GM23338 (cell line): Measurements from ENCODE around the gene WNT8B.

Experiments
- CREB1 ChIP-seq: fragments of 250-450 bp; sonication (Bioruptor Pico); IDR thresholded peaks from 2 replicates; pipeline ENCODE4 v1.5.0; 2020; ENCODE audit warnings: low read depth, mild to moderate bottlenecking, moderate library complexity
- EZH2 ChIP-seq: fragments of 200-600 bp; sonication (generic); IDR thresholded peaks from one replicate; pipeline ENCODE4 v1.8.0; 2017; ENCODE audit warnings: antibody characterized with exemption, mild to moderate bottlenecking, low read depth; ENCODE audit not compliant: unreplicated experiment
- EZH2phosphoT487 ChIP-seq: fragments of 200-600 bp; sonication (generic); IDR thresholded peaks from one replicate; pipeline ENCODE4 v1.8.1; 2018; ENCODE audit warnings: antibody characterized with exemption; ENCODE audit not compliant: unreplicated experiment
- JUNB ChIP-seq: IDR thresholded peaks from one replicate; pipeline ENCODE4 v1.6.1; 2016; ENCODE audit warnings: antibody characterized with exemption; ENCODE audit not compliant: unreplicated experiment
- POLR2AphosphoS5 ChIP-seq: IDR thresholded peaks from 2 replicates; pipeline ENCODE4 v1.6.1; 2016; ENCODE audit warnings: antibody characterized with exemption, low read depth
- STAT1 ChIP-seq: IDR thresholded peaks from one replicate; pipeline ENCODE4 v1.6.1; 2016; ENCODE audit warnings: antibody characterized with exemption; ENCODE audit not compliant: unreplicated experiment
- ZNF114 ChIP-seq: fragments of 250-450 bp; sonication (Bioruptor Pico); IDR thresholded peaks from 2 replicates; pipeline ENCODE4 v1.5.0; 2020; ENCODE audit warnings: mild to moderate bottlenecking, moderate library complexity
- TF ChIP-seq, protein P1 (sequence below), 2 experiments: fragments of 200-600 bp in 1 of 2; sonication (generic) in 1 of 2; conservative IDR thresholded peaks; 2 replicates each; pipeline versions ENCODE4 v1.5.1 to v1.6.1; 2016 to 2017; ENCODE audit warnings: antibody characterized with exemption in 2 of 2, low read depth in 2 of 2, mild to moderate bottlenecking in 2 of 2, moderate library complexity in 1 of 2
- TF ChIP-seq, protein P2 (sequence below): IDR thresholded peaks from 2 replicates; pipeline ENCODE4 v1.6.1; 2016; ENCODE audit warnings: antibody characterized with exemption
- TF ChIP-seq, protein P3 (sequence below): IDR thresholded peaks from one replicate; pipeline ENCODE4 v1.6.1; 2018; ENCODE audit warnings: antibody characterized with exemption; ENCODE audit not compliant: unreplicated experiment
- TF ChIP-seq, protein P4 (sequence below): fragments of 250-450 bp; sonication (Bioruptor Pico); IDR thresholded peaks from 2 replicates; pipeline ENCODE4 v1.5.0; 2020; ENCODE audit warnings: mild to moderate bottlenecking, moderate library complexity

DNA sequence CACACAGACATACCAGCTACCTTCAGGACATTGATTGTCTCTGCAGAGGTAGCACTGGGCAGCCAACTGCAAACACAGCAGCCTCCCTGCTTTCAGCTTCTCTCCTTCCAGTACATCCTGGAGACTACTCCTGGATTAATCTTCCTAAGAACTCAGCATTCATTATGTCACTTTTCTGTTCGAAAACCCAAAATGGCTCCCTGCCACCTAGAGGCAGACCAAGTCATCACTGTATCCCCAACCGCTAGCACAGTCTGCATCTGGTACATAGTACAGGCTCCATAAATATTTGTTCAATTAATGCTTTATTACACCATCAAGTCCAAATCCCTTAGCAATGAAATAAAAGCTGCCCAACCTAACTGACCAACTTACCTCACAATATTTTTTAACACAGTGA, 61.8 kb downstream of the WNT8B start:
- TF ChIP-seq EZH2 = no peak
- TF ChIP-seq, protein P1, sequence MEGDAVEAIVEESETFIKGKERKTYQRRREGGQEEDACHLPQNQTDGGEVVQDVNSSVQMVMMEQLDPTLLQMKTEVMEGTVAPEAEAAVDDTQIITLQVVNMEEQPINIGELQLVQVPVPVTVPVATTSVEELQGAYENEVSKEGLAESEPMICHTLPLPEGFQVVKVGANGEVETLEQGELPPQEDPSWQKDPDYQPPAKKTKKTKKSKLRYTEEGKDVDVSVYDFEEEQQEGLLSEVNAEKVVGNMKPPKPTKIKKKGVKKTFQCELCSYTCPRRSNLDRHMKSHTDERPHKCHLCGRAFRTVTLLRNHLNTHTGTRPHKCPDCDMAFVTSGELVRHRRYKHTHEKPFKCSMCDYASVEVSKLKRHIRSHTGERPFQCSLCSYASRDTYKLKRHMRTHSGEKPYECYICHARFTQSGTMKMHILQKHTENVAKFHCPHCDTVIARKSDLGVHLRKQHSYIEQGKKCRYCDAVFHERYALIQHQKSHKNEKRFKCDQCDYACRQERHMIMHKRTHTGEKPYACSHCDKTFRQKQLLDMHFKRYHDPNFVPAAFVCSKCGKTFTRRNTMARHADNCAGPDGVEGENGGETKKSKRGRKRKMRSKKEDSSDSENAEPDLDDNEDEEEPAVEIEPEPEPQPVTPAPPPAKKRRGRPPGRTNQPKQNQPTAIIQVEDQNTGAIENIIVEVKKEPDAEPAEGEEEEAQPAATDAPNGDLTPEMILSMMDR (conservative IDR thresholded peaks at IDR 0.05; ENCODE audit: low read depth in 2 of 2) = 0 out of 4 replicates have a peak, but pooled peaks of 1 of the 2 experiments have one; percentile 26
- no peak for TF ChIP-seq EZH2phosphoT487
- no peak for TF ChIP-seq POLR2AphosphoS5
- TF ChIP-seq JUNB = no peak
- TF ChIP-seq, protein P2, sequence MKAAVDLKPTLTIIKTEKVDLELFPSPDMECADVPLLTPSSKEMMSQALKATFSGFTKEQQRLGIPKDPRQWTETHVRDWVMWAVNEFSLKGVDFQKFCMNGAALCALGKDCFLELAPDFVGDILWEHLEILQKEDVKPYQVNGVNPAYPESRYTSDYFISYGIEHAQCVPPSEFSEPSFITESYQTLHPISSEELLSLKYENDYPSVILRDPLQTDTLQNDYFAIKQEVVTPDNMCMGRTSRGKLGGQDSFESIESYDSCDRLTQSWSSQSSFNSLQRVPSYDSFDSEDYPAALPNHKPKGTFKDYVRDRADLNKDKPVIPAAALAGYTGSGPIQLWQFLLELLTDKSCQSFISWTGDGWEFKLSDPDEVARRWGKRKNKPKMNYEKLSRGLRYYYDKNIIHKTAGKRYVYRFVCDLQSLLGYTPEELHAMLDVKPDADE = no peak
- no peak for TF ChIP-seq STAT1
- no peak for TF ChIP-seq ZNF114
- TF ChIP-seq, protein P3, sequence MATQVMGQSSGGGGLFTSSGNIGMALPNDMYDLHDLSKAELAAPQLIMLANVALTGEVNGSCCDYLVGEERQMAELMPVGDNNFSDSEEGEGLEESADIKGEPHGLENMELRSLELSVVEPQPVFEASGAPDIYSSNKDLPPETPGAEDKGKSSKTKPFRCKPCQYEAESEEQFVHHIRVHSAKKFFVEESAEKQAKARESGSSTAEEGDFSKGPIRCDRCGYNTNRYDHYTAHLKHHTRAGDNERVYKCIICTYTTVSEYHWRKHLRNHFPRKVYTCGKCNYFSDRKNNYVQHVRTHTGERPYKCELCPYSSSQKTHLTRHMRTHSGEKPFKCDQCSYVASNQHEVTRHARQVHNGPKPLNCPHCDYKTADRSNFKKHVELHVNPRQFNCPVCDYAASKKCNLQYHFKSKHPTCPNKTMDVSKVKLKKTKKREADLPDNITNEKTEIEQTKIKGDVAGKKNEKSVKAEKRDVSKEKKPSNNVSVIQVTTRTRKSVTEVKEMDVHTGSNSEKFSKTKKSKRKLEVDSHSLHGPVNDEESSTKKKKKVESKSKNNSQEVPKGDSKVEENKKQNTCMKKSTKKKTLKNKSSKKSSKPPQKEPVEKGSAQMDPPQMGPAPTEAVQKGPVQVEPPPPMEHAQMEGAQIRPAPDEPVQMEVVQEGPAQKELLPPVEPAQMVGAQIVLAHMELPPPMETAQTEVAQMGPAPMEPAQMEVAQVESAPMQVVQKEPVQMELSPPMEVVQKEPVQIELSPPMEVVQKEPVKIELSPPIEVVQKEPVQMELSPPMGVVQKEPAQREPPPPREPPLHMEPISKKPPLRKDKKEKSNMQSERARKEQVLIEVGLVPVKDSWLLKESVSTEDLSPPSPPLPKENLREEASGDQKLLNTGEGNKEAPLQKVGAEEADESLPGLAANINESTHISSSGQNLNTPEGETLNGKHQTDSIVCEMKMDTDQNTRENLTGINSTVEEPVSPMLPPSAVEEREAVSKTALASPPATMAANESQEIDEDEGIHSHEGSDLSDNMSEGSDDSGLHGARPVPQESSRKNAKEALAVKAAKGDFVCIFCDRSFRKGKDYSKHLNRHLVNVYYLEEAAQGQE = no peak
- no peak for TF ChIP-seq CREB1
- TF ChIP-seq, protein P4, sequence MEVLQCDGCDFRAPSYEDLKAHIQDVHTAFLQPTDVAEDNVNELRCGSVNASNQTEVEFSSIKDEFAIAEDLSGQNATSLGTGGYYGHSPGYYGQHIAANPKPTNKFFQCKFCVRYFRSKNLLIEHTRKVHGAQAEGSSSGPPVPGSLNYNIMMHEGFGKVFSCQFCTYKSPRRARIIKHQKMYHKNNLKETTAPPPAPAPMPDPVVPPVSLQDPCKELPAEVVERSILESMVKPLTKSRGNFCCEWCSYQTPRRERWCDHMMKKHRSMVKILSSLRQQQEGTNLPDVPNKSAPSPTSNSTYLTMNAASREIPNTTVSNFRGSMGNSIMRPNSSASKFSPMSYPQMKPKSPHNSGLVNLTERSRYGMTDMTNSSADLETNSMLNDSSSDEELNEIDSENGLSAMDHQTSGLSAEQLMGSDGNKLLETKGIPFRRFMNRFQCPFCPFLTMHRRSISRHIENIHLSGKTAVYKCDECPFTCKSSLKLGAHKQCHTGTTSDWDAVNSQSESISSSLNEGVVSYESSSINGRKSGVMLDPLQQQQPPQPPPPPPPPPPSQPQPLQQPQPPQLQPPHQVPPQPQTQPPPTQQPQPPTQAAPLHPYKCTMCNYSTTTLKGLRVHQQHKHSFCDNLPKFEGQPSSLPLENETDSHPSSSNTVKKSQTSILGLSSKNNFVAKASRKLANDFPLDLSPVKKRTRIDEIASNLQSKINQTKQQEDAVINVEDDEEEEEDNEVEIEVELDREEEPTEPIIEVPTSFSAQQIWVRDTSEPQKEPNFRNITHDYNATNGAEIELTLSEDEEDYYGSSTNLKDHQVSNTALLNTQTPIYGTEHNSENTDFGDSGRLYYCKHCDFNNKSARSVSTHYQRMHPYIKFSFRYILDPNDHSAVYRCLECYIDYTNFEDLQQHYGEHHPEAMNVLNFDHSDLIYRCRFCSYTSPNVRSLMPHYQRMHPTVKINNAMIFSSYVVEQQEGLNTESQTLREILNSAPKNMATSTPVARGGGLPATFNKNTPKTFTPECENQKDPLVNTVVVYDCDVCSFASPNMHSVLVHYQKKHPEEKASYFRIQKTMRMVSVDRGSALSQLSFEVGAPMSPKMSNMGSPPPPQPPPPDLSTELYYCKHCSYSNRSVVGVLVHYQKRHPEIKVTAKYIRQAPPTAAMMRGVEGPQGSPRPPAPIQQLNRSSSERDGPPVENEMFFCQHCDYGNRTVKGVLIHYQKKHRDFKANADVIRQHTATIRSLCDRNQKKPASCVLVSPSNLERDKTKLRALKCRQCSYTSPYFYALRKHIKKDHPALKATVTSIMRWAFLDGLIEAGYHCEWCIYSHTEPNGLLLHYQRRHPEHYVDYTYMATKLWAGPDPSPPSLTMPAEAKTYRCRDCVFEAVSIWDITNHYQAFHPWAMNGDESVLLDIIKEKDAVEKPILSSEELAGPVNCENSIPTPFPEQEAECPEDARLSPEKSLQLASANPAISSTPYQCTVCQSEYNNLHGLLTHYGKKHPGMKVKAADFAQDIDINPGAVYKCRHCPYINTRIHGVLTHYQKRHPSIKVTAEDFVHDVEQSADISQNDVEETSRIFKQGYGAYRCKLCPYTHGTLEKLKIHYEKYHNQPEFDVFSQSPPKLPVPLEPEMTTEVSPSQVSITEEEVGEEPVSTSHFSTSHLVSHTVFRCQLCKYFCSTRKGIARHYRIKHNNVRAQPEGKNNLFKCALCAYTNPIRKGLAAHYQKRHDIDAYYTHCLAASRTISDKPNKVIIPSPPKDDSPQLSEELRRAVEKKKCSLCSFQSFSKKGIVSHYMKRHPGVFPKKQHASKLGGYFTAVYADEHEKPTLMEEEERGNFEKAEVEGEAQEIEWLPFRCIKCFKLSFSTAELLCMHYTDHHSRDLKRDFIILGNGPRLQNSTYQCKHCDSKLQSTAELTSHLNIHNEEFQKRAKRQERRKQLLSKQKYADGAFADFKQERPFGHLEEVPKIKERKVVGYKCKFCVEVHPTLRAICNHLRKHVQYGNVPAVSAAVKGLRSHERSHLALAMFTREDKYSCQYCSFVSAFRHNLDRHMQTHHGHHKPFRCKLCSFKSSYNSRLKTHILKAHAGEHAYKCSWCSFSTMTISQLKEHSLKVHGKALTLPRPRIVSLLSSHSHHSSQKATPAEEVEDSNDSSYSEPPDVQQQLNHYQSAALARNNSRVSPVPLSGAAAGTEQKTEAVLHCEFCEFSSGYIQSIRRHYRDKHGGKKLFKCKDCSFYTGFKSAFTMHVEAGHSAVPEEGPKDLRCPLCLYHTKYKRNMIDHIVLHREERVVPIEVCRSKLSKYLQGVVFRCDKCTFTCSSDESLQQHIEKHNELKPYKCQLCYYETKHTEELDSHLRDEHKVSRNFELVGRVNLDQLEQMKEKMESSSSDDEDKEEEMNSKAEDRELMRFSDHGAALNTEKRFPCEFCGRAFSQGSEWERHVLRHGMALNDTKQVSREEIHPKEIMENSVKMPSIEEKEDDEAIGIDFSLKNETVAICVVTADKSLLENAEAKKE (CRISPR knock-in tag) = no peak
